ENCODE measurements around the gene PTGFRN. TPM values are rescaled to one million over a fixed set of nuclear protein-coding genes. Genes with fewer than 3 reads are reported as not detected.

PTGFRN gene
- total RNA-seq, 2 donors from 2014 or later, result 41.6 to 43.2 TPM

DNA sequence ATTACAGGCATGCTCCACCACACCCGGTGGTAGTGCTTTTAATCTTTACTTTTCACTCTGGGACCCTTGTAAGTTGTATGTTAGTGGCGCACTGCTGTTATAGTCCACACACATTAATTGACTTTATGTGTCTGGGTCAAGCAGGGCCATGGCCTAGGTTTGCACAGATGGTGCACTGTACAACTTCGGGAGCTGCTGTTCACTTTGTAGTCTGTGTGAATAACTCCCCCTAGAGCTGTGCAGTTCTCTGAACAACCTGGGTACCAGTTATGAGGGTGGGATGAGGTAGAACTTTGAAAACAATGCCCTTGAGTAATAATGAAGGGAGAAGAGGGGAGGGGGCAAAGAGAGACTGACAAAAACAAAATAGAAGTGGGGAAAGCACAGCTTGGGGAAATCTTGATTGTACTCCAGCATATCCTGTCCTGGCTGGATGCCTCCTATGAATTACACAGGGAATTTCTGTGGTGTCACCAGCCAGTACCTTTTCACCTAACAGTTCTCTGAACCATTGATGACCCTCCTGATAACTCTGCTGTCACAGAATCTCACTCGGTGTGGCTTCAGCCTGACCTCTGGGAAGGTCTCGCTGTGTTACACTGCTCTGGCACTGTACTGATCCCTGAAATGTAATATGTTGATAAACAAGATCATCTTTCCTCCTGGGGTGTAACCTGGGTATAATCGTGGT is 2.2 kb downstream of the PTGFRN start:
- Histone ChIP-seq H3K27ac (ENCODE audit: low read depth, low read length) (no peak overlapping the region), H3K36me3 (ENCODE audit: control insufficient read depth, insufficient read depth, low read length) (peaks cover 5% of the 10 kb centered on the region), H3K9ac (ENCODE audit: extremely low read depth, low read length, poor library complexity, severe bottlenecking) (no peak overlapping the region), H3K4me3 (ENCODE audit: low read length) (peak overlapping the region; percentile 83), H3K27me3 (ENCODE audit: control insufficient read depth, insufficient read depth, low read length, poor library complexity, severe bottlenecking) (no peaks in the 10 kb centered on the region), H3K9me3 (ENCODE audit: control insufficient read depth, low read length) (no peaks in the 10 kb centered on the region), H3K4me1 (ENCODE audit: control insufficient read depth, insufficient read depth, low read length) (peaks cover 13% of the 10 kb centered on the region)
- Mint-ChIP-seq H3K9me3 (no peaks in the 10 kb centered on the region), H3K4me3 (no peak overlapping the region), H3K4me1 (peaks cover 16% of the 10 kb centered on the region), H3K27ac (no peak overlapping the region), H3K36me3 (ENCODE audit: low read depth) (no peaks in the 10 kb centered on the region), H3K27me3 (ENCODE audit: insufficient read depth) (no peaks in the 10 kb centered on the region)
- TF ChIP-seq, protein P1, sequence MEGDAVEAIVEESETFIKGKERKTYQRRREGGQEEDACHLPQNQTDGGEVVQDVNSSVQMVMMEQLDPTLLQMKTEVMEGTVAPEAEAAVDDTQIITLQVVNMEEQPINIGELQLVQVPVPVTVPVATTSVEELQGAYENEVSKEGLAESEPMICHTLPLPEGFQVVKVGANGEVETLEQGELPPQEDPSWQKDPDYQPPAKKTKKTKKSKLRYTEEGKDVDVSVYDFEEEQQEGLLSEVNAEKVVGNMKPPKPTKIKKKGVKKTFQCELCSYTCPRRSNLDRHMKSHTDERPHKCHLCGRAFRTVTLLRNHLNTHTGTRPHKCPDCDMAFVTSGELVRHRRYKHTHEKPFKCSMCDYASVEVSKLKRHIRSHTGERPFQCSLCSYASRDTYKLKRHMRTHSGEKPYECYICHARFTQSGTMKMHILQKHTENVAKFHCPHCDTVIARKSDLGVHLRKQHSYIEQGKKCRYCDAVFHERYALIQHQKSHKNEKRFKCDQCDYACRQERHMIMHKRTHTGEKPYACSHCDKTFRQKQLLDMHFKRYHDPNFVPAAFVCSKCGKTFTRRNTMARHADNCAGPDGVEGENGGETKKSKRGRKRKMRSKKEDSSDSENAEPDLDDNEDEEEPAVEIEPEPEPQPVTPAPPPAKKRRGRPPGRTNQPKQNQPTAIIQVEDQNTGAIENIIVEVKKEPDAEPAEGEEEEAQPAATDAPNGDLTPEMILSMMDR (conservative IDR thresholded peaks at IDR 0.05), result no peak
- 86 to 100% methylated on average over 2 to 6 of the region's 6 CpGs for WGBS, 2 experiments (ENCODE audit: insufficient coverage in 1 of 2, insufficient read length in 1 of 2)
- DNase-seq, result no peak

DNA sequence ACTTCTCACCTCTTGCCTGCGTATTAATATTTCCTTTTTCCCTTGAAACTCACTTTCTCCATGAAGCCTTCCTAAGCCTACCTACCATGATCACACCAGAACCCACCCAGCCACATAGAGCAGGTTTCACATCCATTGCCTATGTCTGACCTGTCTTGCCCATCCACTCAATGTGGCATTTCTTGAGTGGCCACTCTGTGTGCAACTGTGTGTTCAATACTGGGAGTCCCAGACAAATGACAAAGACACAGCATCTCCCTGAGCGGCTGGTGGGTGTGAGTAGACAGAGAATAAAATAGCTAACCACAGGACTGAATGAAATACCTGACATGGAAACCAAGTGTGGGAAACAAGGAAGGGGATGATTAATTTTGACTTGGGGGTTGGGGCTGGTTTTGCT is 3.1 kb downstream of the PTGFRN start:
- peaks cover 5% of the 10 kb centered on the region for H3K36me3 ChIP-seq (ENCODE audit: control insufficient read depth, insufficient read depth, low read length)
- H3K9me3 ChIP-seq (ENCODE audit: control insufficient read depth, low read length), result no peaks in the 10 kb centered on the region
- Mint-ChIP-seq H3K4me3 (no peak overlapping the region), H3K4me1 (peaks cover 16% of the 10 kb centered on the region), H3K9me3 (no peaks in the 10 kb centered on the region), H3K27me3 (ENCODE audit: insufficient read depth) (no peaks in the 10 kb centered on the region), H3K27ac (no peak overlapping the region), H3K36me3 (ENCODE audit: low read depth) (no peaks in the 10 kb centered on the region)
- WGBS, 2 experiments (ENCODE audit: insufficient coverage in 1 of 2, insufficient read length in 1 of 2), result 92 to 100% methylated on average over 1 to 2 of the region's 2 CpGs
- peaks cover 13% of the 10 kb centered on the region for H3K4me1 ChIP-seq (ENCODE audit: control insufficient read depth, insufficient read depth, low read length)
- H3K27ac ChIP-seq (ENCODE audit: low read depth, low read length), result no peak overlapping the region
- H3K4me3 ChIP-seq (ENCODE audit: low read length), result no peak overlapping the region
- TF ChIP-seq, protein P1 (conservative IDR thresholded peaks at IDR 0.05), result no peak
- no peak overlapping the region for H3K9ac ChIP-seq (ENCODE audit: extremely low read depth, low read length, poor library complexity, severe bottlenecking)
- DNase-seq, result no peak
- no peaks in the 10 kb centered on the region for H3K27me3 ChIP-seq (ENCODE audit: control insufficient read depth, insufficient read depth, low read length, poor library complexity, severe bottlenecking)

DNA sequence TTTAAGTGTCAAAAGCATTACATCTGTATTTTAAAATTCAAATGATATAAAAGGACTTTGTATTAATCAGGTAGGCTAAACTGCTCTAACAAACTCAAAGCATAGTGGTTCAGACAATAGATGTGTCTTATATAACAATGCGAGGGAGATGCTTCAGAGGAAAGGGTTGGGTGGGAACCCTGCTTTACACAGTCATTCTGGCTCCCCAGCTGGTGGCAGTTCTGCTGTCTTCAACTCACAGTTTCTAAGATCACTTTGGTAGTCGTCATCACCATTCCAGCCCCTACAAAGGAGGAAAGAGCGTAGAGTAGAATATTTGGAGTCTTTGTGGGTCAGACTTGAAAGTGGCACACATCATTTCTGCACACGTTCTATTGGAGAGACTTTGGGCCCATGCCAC is 4.2 kb downstream of the PTGFRN start:
- TF ChIP-seq, protein P1 (conservative IDR thresholded peaks at IDR 0.05), result no peak
- H3K27me3 ChIP-seq (ENCODE audit: control insufficient read depth, insufficient read depth, low read length, poor library complexity, severe bottlenecking), result no peaks in the 10 kb centered on the region
- Mint-ChIP-seq H3K27ac (no peak overlapping the region), H3K36me3 (ENCODE audit: low read depth) (no peaks in the 10 kb centered on the region), H3K4me3 (no peak overlapping the region), H3K9me3 (no peaks in the 10 kb centered on the region), H3K4me1 (peaks cover 13% of the 10 kb centered on the region), H3K27me3 (ENCODE audit: insufficient read depth) (no peaks in the 10 kb centered on the region)
- DNase-seq, result no peak
- 92 to 100% methylated on average over 1 to 4 of the region's 4 CpGs for WGBS, 2 experiments (ENCODE audit: insufficient coverage in 1 of 2, insufficient read length in 1 of 2)
- no peaks in the 10 kb centered on the region for H3K9me3 ChIP-seq (ENCODE audit: control insufficient read depth, low read length)
- H3K9ac ChIP-seq (ENCODE audit: extremely low read depth, low read length, poor library complexity, severe bottlenecking), result no peak overlapping the region
- H3K36me3 ChIP-seq (ENCODE audit: control insufficient read depth, insufficient read depth, low read length), result peaks cover 5% of the 10 kb centered on the region
- peaks cover 11% of the 10 kb centered on the region for H3K4me1 ChIP-seq (ENCODE audit: control insufficient read depth, insufficient read depth, low read length)
- H3K27ac ChIP-seq (ENCODE audit: low read depth, low read length), result no peak overlapping the region
- H3K4me3 ChIP-seq (ENCODE audit: low read length), result no peak overlapping the region
